Spleen (tissue), 7 donors: Measurements from ENCODE around the gene ARID3B.

Experiments
- CTCF ChIP-seq, 11 experiments: fragments of 200-600 bp in 7 of 11; fragments of 450-650 bp in 4 of 11; sonication (generic) in 4 of 11; IDR thresholded peaks in 8 of 11; conservative IDR thresholded peaks in 3 of 11; 1 replicate in 7 of 11; 2 replicates in 4 of 11; pipeline versions ENCODE4 v1.4.0 to v1.8.0; 2016 to 2021; ENCODE audit warnings: antibody characterized with exemption in 11 of 11, inconsistent platforms in 4 of 11, mild to moderate bottlenecking in 1 of 11
- POLR2A ChIP-seq, 3 donors: fragments of 450-650 bp; IDR thresholded peaks; one replicate each; pipeline ENCODE4 v1.5.1; 2017; ENCODE audit warnings: antibody characterized with exemption in 3 of 3, mild to moderate bottlenecking in 1 of 3
- donor health status: DM: no; HTN: no; CAD: no; lungs with moderate emphysema.
- donor health status: DM: no; HTN: no; CAD: no.
- donor health status: DM: no; HTN: no; CAD: no.

GRCh38 chr15:74636984-74637383, 96.0 kb downstream of the ARID3B start:
- no peak for TF ChIP-seq CTCF (IDR thresholded peaks at IDR 0.05 in 8 of 11, conservative IDR thresholded peaks at IDR 0.05 in 3 of 11)
- TF ChIP-seq POLR2A (IDR thresholded peaks at IDR 0.05) = no peak
